Liver (tissue), 3 donors: ENCODE results near the gene EDNRA.

Source experiments
- CTCF ChIP-seq: fragments of 150-350 bp; IDR thresholded peaks from 2 replicates; pipeline ENCODE4 v1.5.1; 2017; ENCODE audit warnings: improper control_type of control experiment, low read depth, low read length; ENCODE audit not compliant: missing input control
- JUND ChIP-seq, 2 donors: IDR thresholded peaks; 2 replicates each; pipeline ENCODE4 v1.6.1; 2016; ENCODE audit warnings: antibody characterized with exemption in 2 of 2
- MAX ChIP-seq: IDR thresholded peaks from 2 replicates; pipeline ENCODE4 v1.6.1; 2016; ENCODE audit warnings: antibody characterized with exemption
- SP1 ChIP-seq: IDR thresholded peaks from 2 replicates; pipeline ENCODE4 v1.6.1; 2018; ENCODE audit warnings: antibody characterized with exemption, mild to moderate bottlenecking
- TF ChIP-seq, protein P1 (sequence below): IDR thresholded peaks from 2 replicates; pipeline ENCODE4 v1.6.1; 2016; ENCODE audit warnings: antibody characterized with exemption, mild to moderate bottlenecking
- donor health status: healthy.
- donor health status: healthy.

DNA sequence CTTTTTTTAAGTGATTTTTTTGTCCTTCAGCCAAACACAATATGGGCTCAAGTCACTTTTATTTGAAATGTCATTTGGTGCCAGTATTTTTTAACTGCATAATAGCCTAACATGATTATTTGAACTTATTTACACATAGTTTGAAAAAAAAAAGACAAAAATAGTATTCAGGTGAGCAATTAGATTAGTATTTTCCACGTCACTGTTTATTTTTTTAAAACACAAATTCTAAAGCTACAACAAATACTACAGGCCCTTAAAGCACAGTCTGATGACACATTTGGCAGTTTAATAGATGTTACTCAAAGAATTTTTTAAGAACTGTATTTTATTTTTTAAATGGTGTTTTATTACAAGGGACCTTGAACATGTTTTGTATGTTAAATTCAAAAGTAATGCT is 62.1 kb downstream of the EDNRA start:
- TF ChIP-seq, protein P1, sequence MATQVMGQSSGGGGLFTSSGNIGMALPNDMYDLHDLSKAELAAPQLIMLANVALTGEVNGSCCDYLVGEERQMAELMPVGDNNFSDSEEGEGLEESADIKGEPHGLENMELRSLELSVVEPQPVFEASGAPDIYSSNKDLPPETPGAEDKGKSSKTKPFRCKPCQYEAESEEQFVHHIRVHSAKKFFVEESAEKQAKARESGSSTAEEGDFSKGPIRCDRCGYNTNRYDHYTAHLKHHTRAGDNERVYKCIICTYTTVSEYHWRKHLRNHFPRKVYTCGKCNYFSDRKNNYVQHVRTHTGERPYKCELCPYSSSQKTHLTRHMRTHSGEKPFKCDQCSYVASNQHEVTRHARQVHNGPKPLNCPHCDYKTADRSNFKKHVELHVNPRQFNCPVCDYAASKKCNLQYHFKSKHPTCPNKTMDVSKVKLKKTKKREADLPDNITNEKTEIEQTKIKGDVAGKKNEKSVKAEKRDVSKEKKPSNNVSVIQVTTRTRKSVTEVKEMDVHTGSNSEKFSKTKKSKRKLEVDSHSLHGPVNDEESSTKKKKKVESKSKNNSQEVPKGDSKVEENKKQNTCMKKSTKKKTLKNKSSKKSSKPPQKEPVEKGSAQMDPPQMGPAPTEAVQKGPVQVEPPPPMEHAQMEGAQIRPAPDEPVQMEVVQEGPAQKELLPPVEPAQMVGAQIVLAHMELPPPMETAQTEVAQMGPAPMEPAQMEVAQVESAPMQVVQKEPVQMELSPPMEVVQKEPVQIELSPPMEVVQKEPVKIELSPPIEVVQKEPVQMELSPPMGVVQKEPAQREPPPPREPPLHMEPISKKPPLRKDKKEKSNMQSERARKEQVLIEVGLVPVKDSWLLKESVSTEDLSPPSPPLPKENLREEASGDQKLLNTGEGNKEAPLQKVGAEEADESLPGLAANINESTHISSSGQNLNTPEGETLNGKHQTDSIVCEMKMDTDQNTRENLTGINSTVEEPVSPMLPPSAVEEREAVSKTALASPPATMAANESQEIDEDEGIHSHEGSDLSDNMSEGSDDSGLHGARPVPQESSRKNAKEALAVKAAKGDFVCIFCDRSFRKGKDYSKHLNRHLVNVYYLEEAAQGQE = no peak
- no peak for TF ChIP-seq CTCF
- no peak for TF ChIP-seq JUND (IDR thresholded peaks at IDR 0.05)
- TF ChIP-seq MAX = no peak
- TF ChIP-seq SP1 = no peak
